GM19043 (cell line): Measurements from ENCODE around the gene PLEKHH2.

Experiments used
- ATAC-seq: cut with Tn5 transposase; IDR thresholded peaks from one replicate; pipeline ENCODE4 v1.9.1; 2021; ENCODE audit warnings: low read depth; ENCODE audit not compliant: unreplicated experiment

PLEKHH2 gene

DNA sequence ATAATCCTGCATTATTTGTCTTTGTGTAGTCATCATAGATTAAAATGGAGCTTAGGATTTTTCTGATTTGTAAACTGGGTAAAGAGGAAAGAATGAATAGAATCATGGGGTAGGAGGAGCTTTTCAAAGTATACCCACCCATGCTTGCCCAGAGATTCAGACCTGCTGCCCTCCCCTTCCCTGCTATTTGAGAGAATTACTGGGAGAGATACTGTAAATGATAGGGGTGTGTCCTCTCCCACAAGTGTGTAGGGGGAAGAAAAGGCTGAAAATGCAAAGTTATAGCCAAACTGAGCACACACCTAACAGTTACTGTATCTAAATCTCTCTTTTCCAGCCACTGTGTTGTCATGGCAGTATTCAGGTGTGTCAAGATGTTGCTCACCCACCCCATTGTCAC, 115.2 kb downstream of the PLEKHH2 start:
- no peak for ATAC-seq

DNA sequence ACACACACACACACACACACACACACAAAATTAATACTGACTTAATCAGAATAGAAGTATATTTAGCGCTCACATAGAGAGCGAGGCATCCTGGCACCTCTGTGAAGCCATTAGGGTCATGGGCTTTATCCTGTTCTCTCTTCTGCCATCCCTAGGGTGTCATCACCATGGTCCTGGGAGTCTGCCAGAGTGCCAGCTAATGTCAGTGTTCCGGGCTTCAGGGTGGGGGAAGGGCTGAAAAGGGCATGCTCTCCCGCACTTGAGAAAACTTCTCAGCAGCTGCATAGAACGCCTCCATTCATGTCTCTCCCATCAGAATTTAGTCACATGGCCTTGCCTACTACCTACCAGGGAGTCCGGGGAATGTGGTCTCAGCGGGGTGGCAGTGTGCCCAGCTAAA, 117.1 kb downstream of the PLEKHH2 start:
- ATAC-seq = no peak

- ATAC-seq = no peak
Measured at GRCh38 chr2:43758739-43759138, 121.7 kb downstream of the PLEKHH2 start.

DNA sequence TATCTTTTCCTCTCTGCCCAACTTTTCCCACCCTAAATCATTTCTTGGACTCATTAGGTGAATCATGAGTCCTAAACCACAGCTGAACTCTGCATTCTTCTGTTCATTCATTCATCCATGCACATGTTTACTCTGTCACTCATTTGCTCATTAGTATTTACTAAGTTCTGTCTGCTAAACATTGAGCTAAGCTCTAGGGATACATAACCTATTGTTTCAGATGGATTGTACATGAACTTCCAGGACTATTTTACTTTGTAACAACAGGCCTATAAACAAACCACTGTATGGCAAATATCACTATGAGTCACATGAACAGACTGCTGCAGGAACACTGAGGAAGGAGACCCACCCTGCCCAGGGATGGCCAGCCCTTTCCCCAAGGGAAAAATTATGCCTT, 122.1 kb downstream of the PLEKHH2 start:
- no peak for ATAC-seq

DNA sequence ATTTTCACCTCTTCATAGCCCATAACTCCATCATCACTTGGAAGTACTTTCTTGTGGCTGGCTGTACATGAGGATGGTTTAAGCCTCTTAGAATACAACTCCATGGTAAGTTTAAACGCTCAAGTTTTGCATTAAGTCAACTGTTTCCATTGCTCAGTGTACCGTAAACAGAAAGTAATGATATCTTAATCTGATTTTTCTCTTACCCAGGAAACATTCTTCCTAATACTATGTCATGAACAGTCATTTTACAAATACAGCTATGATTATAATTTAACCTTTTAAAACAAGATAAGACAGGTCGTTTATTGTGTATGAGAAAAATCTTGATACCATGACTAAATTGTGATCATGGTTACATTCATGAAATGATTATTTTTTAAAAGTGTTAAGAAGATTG, 125.2 kb downstream of the PLEKHH2 start:
- ATAC-seq = no peak

GRCh38 chr2:43763091-43763490, 126.0 kb downstream of the PLEKHH2 start:
- ATAC-seq = no peak

- no peak for ATAC-seq
Measured at GRCh38 chr2:43764086-43764705, 127.1 kb downstream of the PLEKHH2 start.

DNA sequence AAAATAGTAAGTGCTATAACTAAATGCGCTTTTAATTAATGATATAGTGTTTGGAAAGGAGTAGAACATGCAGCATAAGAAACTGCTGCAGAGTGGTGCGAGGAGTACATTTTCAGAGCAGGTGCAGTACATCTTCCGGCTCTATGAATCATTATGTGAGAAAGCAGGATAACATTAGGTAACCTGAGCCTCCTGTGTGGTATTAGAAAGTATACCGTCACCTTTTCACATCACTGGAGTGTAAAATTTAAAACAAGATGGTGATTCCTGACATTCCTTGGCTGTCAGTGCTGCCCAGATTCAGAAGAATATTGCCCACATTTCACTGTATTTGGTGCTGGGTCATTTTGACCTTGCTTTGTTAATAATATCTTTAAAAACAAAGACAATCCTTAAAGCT, 128.9 kb downstream of the PLEKHH2 start:
- no peak for ATAC-seq

DNA sequence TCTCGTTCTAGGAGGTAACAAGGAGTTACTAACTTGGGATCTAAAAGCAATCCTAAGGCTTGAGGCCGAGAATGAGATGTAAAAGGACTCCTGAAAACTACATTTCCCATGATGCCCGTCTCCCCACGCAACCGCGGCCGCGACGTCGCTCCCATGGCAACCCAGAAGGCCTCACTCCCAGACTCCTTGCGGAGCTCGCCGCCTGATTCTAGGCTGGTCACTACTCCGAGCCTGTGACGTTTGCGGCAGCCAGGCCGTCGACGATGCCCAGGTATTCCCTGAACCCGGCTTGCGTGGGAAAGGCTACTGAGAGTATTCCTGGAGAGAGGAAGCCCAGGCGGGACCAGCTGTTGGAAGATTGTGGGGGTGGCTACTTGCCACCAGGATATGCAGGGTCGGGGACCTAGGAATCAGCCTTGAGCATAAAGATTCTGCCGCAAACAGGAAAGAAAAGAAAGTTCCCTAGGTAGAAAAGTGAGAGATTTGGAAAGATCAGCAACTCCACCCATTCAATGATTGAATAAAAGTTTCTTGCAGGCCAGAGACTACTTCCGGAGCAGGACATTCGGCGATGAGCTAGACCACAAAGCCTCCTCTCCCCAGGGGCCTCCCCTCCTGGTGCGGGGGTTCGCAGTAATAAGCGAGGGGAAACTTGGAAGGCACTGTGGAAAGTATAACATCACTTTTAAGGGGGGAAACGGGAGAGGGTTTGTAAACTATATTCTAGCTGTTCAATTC, 137.0 kb downstream of the PLEKHH2 start, which contains the start of gene DYNC2LI1:
TSS of gene DYNC2LI1 (plus strand) at position 164 of the 738 bp plus-strand sequence. CDS start at position 264, 100 bp downstream.
- ATAC-seq = peak; percentile 100

DNA sequence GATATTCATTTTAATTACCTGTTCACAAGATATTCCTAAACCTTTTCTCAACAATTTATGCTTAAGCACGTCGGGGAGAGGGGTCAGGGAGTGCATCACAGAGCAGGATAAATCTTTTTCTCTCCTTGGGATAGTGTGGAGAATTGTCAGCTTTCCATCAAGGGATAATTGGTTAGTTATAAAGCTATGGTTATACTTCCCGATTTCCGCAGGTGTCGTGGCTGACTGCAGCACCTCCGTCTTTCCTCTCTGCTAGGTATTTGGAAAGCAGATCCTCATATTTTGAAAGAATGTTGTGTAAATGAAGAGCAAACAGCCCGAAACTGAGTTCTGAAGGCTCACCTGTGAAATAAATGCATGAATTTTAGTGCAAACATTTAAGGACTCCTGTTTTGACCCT, 137.6 kb downstream of the PLEKHH2 start:
- ATAC-seq = no peak

GRCh38 chr2:43776324-43776723, 139.3 kb downstream of the PLEKHH2 start:
- ATAC-seq = no peak

DNA sequence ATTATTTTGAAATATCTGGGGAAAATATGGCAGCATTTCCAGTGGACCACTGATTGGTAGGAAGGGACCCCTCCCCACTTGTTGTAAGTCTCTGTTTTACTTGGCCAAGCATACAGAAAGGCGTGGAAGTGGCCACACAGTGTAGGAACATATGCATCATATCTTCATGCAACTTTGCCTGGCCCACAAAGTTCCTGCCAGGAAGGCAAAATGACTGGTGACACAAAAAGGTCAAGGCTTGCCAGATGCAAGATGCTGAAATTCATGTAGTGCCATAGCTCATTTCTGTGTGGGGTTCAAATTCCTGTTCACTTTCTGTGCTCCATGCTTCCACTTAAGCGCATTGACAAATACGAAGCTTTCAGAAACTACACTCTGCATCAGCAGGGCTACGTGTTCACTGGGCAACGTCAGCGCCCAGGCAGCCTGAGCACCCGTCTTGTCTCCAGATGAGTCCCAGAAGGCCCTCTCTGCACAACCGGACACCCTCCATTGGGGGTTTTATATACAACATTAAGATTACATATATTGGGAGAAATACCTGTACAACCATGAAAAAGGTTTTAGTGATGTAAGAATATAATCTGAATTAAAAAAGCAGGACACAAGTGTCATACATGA, 140.4 kb downstream of the PLEKHH2 start:
- ATAC-seq = no peak

- ATAC-seq = no peak
Measured at GRCh38 chr2:43778233-43778632, 141.2 kb downstream of the PLEKHH2 start.

GRCh38 chr2:43787895-43788294, 150.8 kb downstream of the PLEKHH2 start:
- no peak for ATAC-seq

- ATAC-seq = no peak
Measured at GRCh38 chr2:43788646-43789045, 151.6 kb downstream of the PLEKHH2 start.

DNA sequence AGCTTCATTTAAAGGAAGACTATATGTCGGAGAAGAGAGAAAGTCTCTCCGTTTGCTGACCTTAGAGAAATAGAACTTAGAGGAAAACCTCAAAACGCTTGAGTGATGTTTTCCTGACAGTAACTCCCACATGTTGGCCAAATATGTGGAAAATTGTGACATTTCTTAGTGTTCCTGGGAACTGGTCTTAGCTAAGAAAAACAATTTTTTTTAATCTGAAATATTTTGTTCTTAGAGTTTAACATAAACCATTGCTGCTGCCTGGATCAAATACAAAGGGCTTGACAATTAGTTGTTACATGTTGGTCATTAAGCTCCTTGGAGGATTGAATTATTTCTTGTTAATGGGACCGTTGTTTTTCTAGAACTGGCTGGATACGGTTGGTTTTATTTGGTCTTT, 153.1 kb downstream of the PLEKHH2 start:
- no peak for ATAC-seq

GRCh38 chr2:43791035-43791765, 154.1 kb downstream of the PLEKHH2 start:
- no peak for ATAC-seq

DNA sequence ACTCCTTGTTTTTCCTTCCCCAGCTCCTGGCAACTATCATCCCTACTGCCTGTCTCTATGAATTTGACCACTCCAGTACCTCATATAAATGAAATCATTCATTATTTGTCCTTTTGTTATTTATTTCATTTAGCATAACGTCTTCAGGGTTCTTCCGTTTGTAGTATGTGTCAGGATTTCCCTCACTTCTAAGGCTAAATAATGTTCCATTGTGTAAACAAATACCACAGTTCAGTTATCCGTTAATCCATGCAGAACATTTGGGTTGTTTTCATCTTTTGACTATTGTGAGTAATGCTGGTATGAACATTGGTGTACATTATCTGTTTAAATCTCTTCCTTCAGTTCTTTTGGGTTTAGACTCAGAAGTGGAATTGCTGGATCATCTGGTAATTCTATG, 155.6 kb downstream of the PLEKHH2 start:
- ATAC-seq = peak; percentile 86

DNA sequence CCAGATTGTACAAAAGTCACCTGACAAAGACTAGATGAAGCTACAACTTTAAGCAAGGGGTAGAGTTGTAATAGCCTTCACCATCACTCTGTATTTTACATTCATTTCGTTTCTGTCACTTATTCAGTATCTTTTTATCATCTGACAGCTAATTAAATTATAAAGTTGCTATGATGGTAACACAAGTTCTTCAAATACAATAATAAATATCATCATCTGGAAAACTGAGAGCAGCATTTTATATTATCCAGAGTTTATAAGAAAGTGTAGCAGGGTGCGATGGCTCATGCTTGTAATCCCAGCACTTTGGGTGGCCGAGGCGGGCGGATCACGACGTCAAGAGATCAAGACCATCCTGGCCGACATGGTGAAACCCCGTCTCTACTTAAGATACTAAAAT, 157.9 kb downstream of the PLEKHH2 start:
- no peak for ATAC-seq

DNA sequence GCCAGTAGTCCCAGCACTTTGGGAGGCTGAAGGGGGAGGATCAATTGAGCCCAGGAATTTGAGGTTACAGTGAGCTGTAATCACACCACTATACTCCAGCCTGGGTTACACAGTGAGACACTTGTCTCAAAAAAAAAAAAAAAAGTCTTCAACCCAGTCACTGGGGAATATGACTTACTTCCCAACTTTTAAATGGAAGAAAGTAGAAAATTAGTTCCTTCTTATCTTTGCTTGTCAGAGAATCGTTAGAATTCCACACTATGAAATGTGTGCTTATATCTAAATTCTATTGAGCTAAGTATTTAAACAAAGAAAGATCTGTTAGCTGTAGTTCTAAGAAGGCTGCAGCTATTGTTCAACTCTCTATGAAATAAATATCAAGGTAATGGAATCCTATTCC, 159.1 kb downstream of the PLEKHH2 start:
- ATAC-seq = no peak

GRCh38 chr2:43798300-43798699, 161.2 kb downstream of the PLEKHH2 start:
- ATAC-seq = no peak
